GM10266 (cell line): ENCODE data around the gene COBL.

Experiments
- DNase-seq: peaks from one replicate; pipeline ENCODE4 v3.0.0; 2012; ENCODE audit errors: extremely low spot score
- CTCF ChIP-seq: IDR thresholded peaks from 2 replicates; pipeline ENCODE4 v1.5.1; 2012; ENCODE audit warnings: mild to moderate bottlenecking, low read depth; ENCODE audit not compliant: control insufficient read depth, insufficient read depth; ENCODE audit errors: missing control alignments

COBL gene

GRCh38 chr7:50970092-50970491, 346.5 kb downstream of the COBL start:
- DNase-seq = no peak
- no peak for TF ChIP-seq CTCF
